BLaER1 (cell line): ENCODE measurements around the gene FRMD4B.

Experiments
- H3K27ac ChIP-seq: shearing (Covaris generic); formaldehyde crosslinking; 2 replicates; pipeline ENCODE4 v1.8.1; 2022
- H3K27me3 ChIP-seq: shearing (Covaris generic); formaldehyde crosslinking; 2 replicates; pipeline ENCODE4 v1.8.1; 2022
- H3K36me3 ChIP-seq: shearing (Covaris generic); formaldehyde crosslinking; 2 replicates; pipeline ENCODE4 v1.8.1; 2022
- H3K4me1 ChIP-seq: shearing (Covaris generic); formaldehyde crosslinking; 2 replicates; pipeline ENCODE4 v1.8.1; 2022
- H3K4me2 ChIP-seq: shearing (Covaris generic); formaldehyde crosslinking; 2 replicates; pipeline ENCODE4 v1.8.1; 2022
- H3K4me3 ChIP-seq: shearing (Covaris generic); formaldehyde crosslinking; 2 replicates; pipeline ENCODE4 v1.8.1; 2022
- H3K9ac ChIP-seq: shearing (Covaris generic); formaldehyde crosslinking; 2 replicates; pipeline ENCODE4 v1.8.1; 2022
- H3K9me3 ChIP-seq: shearing (Covaris generic); formaldehyde crosslinking; 2 replicates; pipeline ENCODE4 v1.8.1; 2022
- H4K20me1 ChIP-seq: shearing (Covaris generic); formaldehyde crosslinking; 2 replicates; pipeline ENCODE4 v1.8.1; 2022
- Cebpa-rat ChIP-seq: shearing (Covaris generic); IDR thresholded peaks from 2 replicates; pipeline ENCODE4 v1.8.1; 2022

The FRMD4B gene

GRCh38 chr3:69160525-69160924, 225.4 kb downstream of the FRMD4B start:
- Histone ChIP-seq H3K36me3 (no peaks in the 10 kb centered on the region), H3K27me3 (no peaks in the 10 kb centered on the region), H3K4me2 (no peak overlapping the region), H3K27ac (no peak overlapping the region), H3K9me3 (no peaks in the 10 kb centered on the region), H3K4me1 (no peaks in the 10 kb centered on the region), H3K9ac (no peak overlapping the region), H3K4me3 (no peak overlapping the region), H4K20me1 (no peaks in the 10 kb centered on the region)
- TF ChIP-seq Cebpa-rat = no peak

- TF ChIP-seq Cebpa-rat = no peak
- no peaks in the 10 kb centered on the region for H3K4me1 ChIP-seq
- no peaks in the 10 kb centered on the region for H3K9me3 ChIP-seq
- no peak overlapping the region for H3K4me3 ChIP-seq
- H4K20me1 ChIP-seq = no peaks in the 10 kb centered on the region
- H3K27ac ChIP-seq = no peak overlapping the region
- H3K4me2 ChIP-seq = no peak overlapping the region
- no peaks in the 10 kb centered on the region for H3K36me3 ChIP-seq
- H3K9ac ChIP-seq = no peak overlapping the region
- no peaks in the 10 kb centered on the region for H3K27me3 ChIP-seq
These were observed 225.8 kb downstream of the FRMD4B start for GRCh38 chr3:69160107-69160506.

DNA sequence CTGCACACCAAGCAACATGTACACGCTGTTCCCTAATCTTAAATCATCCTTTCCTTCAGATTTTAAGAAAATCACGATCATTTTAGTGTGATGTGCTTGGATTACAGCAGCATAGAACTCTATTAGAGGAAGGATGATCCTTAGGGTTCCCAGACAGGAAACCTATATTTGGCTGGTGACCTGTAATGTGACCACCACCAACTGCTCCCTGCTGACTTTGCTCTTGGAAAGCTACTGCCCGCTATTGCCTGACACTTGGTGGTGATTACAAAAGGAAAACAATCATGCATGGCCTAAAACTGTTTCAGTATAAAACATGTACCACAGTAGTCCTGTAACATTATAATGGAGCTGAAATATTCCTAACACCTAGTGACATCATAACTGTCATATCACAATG, 236.3 kb downstream of the FRMD4B start:
- Histone ChIP-seq H3K4me3 (no peak overlapping the region), H3K4me2 (no peak overlapping the region), H3K27me3 (no peaks in the 10 kb centered on the region), H3K9me3 (no peaks in the 10 kb centered on the region), H3K9ac (no peak overlapping the region), H3K27ac (no peak overlapping the region), H3K36me3 (no peaks in the 10 kb centered on the region), H3K4me1 (peaks cover 9% of the 10 kb centered on the region), H4K20me1 (no peaks in the 10 kb centered on the region)
- TF ChIP-seq Cebpa-rat = no peak

- Histone ChIP-seq H3K4me1 (peaks cover 11% of the 10 kb centered on the region), H3K27ac (no peak overlapping the region), H3K36me3 (no peaks in the 10 kb centered on the region), H3K9me3 (no peaks in the 10 kb centered on the region), H3K27me3 (no peaks in the 10 kb centered on the region), H3K4me3 (no peak overlapping the region), H4K20me1 (no peaks in the 10 kb centered on the region), H3K4me2 (no peak overlapping the region), H3K9ac (no peak overlapping the region)
- TF ChIP-seq Cebpa-rat = no peak
These were observed 240.2 kb downstream of the FRMD4B start for GRCh38 chr3:69145688-69146087.

DNA sequence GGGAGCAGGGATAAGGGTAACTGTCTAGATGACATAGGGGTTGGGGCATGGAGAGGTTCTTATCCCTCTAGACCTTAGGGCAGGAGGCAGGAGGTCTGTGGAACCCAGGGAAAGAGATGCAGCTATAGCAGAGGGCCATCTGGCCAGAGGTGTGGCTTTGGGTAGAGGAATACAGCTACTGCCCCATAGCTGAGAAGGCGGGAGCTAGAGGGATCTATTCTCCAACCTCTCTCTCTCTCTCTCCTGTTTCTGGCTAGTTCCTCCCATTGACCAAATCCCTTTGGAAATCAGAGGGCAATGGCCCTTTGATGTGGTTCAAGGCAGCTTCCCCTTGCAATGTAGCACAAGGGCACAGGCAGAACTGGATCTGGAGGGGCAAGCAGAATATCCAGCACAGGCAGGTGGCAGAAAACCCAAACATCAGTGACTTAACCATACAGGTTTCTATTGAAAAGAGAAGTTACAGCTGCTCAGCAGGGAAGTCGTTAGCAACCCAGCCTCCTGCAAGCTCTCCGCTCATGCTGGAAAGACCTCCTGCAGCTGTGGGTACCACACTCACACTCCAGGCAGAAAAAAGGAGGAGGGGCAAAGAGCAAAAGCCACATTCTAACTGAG, 241.2 kb downstream of the FRMD4B start:
- Histone ChIP-seq H4K20me1 (no peaks in the 10 kb centered on the region), H3K4me2 (peak overlapping the region; percentile 23; the same call in 1 of the 2 replicates), H3K9me3 (no peaks in the 10 kb centered on the region), H3K4me3 (no peak overlapping the region), H3K4me1 (peaks cover 17% of the 10 kb centered on the region), H3K9ac (no peak overlapping the region), H3K36me3 (no peaks in the 10 kb centered on the region), H3K27me3 (no peaks in the 10 kb centered on the region), H3K27ac (no peak overlapping the region)
- no peak for TF ChIP-seq Cebpa-rat

DNA sequence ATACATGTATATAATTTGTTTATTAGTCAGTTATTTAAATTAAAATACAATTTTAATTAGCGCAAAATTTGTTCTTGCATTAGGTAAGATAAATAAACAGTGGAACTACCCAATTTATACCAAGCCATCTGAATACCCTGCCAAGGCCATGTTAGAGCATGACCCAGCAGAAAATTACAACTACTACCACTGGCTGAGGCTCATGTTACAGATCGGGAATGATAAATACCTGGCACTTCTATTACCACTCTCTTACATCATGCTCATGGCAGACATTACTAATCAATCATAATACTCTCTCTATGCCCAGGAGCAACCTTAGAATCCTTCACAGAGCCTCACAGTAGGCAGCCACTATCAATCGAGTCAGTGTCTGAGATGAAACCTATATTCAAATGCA, 242.3 kb downstream of the FRMD4B start:
- no peaks in the 10 kb centered on the region for H3K36me3 ChIP-seq
- H3K27ac ChIP-seq = no peak overlapping the region
- no peak for TF ChIP-seq Cebpa-rat
- H3K4me3 ChIP-seq = no peak overlapping the region
- H3K27me3 ChIP-seq = no peaks in the 10 kb centered on the region
- no peaks in the 10 kb centered on the region for H4K20me1 ChIP-seq
- H3K4me1 ChIP-seq = peaks cover 17% of the 10 kb centered on the region
- no peak overlapping the region for H3K4me2 ChIP-seq
- H3K9ac ChIP-seq = no peak overlapping the region
- H3K9me3 ChIP-seq = no peaks in the 10 kb centered on the region

GRCh38 chr3:69142797-69143454, 243.0 kb downstream of the FRMD4B start:
- H3K4me1 ChIP-seq = peaks cover 17% of the 10 kb centered on the region
- no peak for TF ChIP-seq Cebpa-rat
- no peaks in the 10 kb centered on the region for H3K9me3 ChIP-seq
- no peaks in the 10 kb centered on the region for H4K20me1 ChIP-seq
- H3K27ac ChIP-seq = no peak overlapping the region
- H3K36me3 ChIP-seq = no peaks in the 10 kb centered on the region
- no peaks in the 10 kb centered on the region for H3K27me3 ChIP-seq
- H3K4me2 ChIP-seq = no peak overlapping the region
- H3K9ac ChIP-seq = no peak overlapping the region
- no peak overlapping the region for H3K4me3 ChIP-seq

DNA sequence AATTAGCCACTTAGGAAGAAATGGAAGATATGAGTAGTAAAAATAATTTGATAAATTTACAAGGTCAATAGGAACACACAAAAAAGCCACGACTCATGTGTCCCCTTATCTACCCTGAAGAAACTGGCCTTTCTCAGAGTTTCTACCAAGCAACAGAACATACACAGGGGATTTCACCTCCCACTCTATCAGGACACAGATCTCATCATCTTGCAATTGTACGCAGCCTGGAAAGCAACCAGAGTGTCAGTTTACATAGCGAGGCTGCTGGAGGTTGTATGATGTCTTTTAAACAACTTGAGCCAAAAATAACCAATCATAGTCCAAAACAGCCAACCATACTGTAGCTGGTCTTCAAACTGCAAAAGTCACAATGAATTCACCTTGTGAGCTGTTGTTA, 243.8 kb downstream of the FRMD4B start:
- Histone ChIP-seq H3K27ac (no peak overlapping the region), H3K9ac (no peak overlapping the region), H3K27me3 (no peaks in the 10 kb centered on the region), H3K4me1 (peaks cover 17% of the 10 kb centered on the region), H3K4me3 (no peak overlapping the region), H3K9me3 (no peaks in the 10 kb centered on the region), H3K36me3 (no peaks in the 10 kb centered on the region), H3K4me2 (no peak overlapping the region), H4K20me1 (no peaks in the 10 kb centered on the region)
- TF ChIP-seq Cebpa-rat = no peak

DNA sequence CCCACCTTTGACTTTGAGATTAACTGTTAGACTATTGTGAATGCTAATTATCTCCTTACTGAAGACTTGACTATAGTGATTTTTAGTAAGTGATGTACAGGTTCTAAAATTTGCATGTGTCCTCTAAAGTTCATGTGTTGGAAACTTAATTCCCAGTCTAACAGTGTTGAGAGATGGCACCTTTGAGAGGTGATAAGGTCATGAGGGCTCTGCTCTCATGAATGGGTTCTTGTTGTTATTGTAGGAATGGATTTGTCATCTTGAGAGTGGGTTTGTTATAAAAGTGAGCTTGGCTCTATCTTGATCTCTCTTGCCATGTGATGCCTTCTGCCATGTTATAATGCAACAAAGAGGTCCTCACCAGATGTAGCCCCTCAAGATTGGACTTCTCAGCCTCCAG, 244.6 kb downstream of the FRMD4B start:
- no peak overlapping the region for H3K9ac ChIP-seq
- H4K20me1 ChIP-seq = no peaks in the 10 kb centered on the region
- no peak overlapping the region for H3K27ac ChIP-seq
- no peak overlapping the region for H3K4me2 ChIP-seq
- no peak for TF ChIP-seq Cebpa-rat
- H3K27me3 ChIP-seq = no peaks in the 10 kb centered on the region
- no peaks in the 10 kb centered on the region for H3K9me3 ChIP-seq
- H3K4me1 ChIP-seq = peaks cover 17% of the 10 kb centered on the region
- H3K4me3 ChIP-seq = no peak overlapping the region
- H3K36me3 ChIP-seq = no peaks in the 10 kb centered on the region

DNA sequence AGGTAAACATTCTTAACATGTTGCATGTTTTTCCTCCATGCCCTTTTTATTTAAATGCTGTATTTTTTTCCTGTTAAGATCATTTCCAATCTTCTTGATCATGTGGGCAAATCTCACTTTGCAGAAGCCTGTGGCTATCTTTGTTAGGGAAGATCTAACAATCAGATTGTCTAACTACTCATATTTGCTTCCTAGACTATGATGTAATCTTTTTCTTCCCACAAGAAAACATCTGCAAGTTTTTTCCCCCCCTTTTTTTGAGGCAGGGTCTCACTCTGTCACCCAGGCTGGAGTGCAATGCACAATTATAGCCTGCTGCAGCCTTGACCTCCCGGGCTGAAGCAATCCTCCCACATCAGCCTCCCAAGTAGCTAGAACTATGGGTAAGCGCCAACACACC, 248.5 kb downstream of the FRMD4B start:
- no peak overlapping the region for H3K4me3 ChIP-seq

More for the DNA sequence above, 248.5 kb downstream of the FRMD4B start:
- H3K36me3 ChIP-seq = no peaks in the 10 kb centered on the region
- no peak overlapping the region for H3K27ac ChIP-seq
- no peak overlapping the region for H3K4me2 ChIP-seq
- no peak for TF ChIP-seq Cebpa-rat
- H4K20me1 ChIP-seq = no peaks in the 10 kb centered on the region
- H3K4me1 ChIP-seq = peaks cover 6% of the 10 kb centered on the region; the same call in 1 of the 2 replicates
- H3K27me3 ChIP-seq = no peaks in the 10 kb centered on the region
- H3K9me3 ChIP-seq = peaks cover 4% of the 10 kb centered on the region; the same call in 1 of the 2 replicates
- no peak overlapping the region for H3K9ac ChIP-seq
